Measurements from ENCODE around the gene PIK3R6.
"Not testable (repeated sequence)": the region's sequence is repeated elsewhere in the genome, so short reads cannot be mapped to it uniquely, and the experiment has no call there.

The PIK3R6 gene

GRCh38 chr17:8873801-8874715 is 6.6 kb upstream of the PIK3R6 start:
- DNase-seq (ENCODE audit: low read depth in 3 of 3), result no peak

- no peak for DNase-seq (ENCODE audit: low read depth in 3 of 3)
Observed at GRCh38 chr17:8872705-8873435, 5.4 kb upstream of the PIK3R6 start.

GRCh38 chr17:8872036-8872704 is 4.7 kb upstream of the PIK3R6 start:
- DNase-seq (ENCODE audit: low read depth in 3 of 3), result no peak

- no peak for DNase-seq (ENCODE audit: low read depth in 3 of 3)
Observed at GRCh38 chr17:8871081-8871581, 3.7 kb upstream of the PIK3R6 start.

- DNase-seq (ENCODE audit: low read depth in 3 of 3), result no peak
Observed at GRCh38 chr17:8870406-8871040, 3.0 kb upstream of the PIK3R6 start.

GRCh38 chr17:8869114-8869815 is 1.8 kb upstream of the PIK3R6 start:
- DNase-seq (ENCODE audit: low read depth in 3 of 3), result no peak

- no peak for DNase-seq (ENCODE audit: low read depth in 3 of 3)
Observed at GRCh38 chr17:8868529-8868951, 1.1 kb upstream of the PIK3R6 start.

GRCh38 chr17:8868092-8868491 is 618 bp upstream of the PIK3R6 start:
- DNase-seq (ENCODE audit: low read depth in 3 of 3), result no peak

GRCh38 chr17:8865811-8866210 is 1.7 kb downstream of the PIK3R6 start:
- DNase-seq (ENCODE audit: low read depth in 3 of 3), result no peak

- no peak for DNase-seq (ENCODE audit: low read depth in 3 of 3)
Observed at GRCh38 chr17:8865385-8865784, 2.1 kb downstream of the PIK3R6 start.

- DNase-seq (ENCODE audit: low read depth in 3 of 3), result no peak
Observed at GRCh38 chr17:8862213-8863056, 5.0 kb downstream of the PIK3R6 start.

- no peak for DNase-seq (ENCODE audit: low read depth in 3 of 3)
Observed at GRCh38 chr17:8861495-8862181, 5.8 kb downstream of the PIK3R6 start.

- DNase-seq (ENCODE audit: low read depth in 3 of 3), result no peak
Observed at GRCh38 chr17:8859804-8860430, 7.6 kb downstream of the PIK3R6 start.

- DNase-seq (ENCODE audit: low read depth in 3 of 3), result no peak
Observed at GRCh38 chr17:8859027-8859803, 8.3 kb downstream of the PIK3R6 start.

- DNase-seq (ENCODE audit: low read depth in 3 of 3), result no peak
Observed at GRCh38 chr17:8857919-8858318, 9.6 kb downstream of the PIK3R6 start.

GRCh38 chr17:8856869-8857575 is 10.5 kb downstream of the PIK3R6 start:
- DNase-seq (ENCODE audit: low read depth in 3 of 3), result no peak

- not testable (repeated sequence) for DNase-seq (ENCODE audit: low read depth in 3 of 3)
Observed at GRCh38 chr17:8856205-8856603, 11.3 kb downstream of the PIK3R6 start.

Measured in stimulated activated CD4-positive, alpha-beta T cell treated with anti-CD3 and anti-CD28 coated beads, TNF-alpha, amount 100 ng/mL, for 4 hours (primary cell).